ENCODE results near the gene TTC39B.

TTC39B gene

GRCh38 chr9:15182101-15182551 lies 124.9 kb downstream of the TTC39B start:
- DNase-seq (ENCODE audit: insufficient read length, low spot score), result no peak
- TF ChIP-seq, protein P1, sequence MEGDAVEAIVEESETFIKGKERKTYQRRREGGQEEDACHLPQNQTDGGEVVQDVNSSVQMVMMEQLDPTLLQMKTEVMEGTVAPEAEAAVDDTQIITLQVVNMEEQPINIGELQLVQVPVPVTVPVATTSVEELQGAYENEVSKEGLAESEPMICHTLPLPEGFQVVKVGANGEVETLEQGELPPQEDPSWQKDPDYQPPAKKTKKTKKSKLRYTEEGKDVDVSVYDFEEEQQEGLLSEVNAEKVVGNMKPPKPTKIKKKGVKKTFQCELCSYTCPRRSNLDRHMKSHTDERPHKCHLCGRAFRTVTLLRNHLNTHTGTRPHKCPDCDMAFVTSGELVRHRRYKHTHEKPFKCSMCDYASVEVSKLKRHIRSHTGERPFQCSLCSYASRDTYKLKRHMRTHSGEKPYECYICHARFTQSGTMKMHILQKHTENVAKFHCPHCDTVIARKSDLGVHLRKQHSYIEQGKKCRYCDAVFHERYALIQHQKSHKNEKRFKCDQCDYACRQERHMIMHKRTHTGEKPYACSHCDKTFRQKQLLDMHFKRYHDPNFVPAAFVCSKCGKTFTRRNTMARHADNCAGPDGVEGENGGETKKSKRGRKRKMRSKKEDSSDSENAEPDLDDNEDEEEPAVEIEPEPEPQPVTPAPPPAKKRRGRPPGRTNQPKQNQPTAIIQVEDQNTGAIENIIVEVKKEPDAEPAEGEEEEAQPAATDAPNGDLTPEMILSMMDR (IDR thresholded peaks at IDR 0.05; ENCODE audit: insufficient read depth, missing control alignments), result no peak
- FAIRE-seq, result no peak

DNA sequence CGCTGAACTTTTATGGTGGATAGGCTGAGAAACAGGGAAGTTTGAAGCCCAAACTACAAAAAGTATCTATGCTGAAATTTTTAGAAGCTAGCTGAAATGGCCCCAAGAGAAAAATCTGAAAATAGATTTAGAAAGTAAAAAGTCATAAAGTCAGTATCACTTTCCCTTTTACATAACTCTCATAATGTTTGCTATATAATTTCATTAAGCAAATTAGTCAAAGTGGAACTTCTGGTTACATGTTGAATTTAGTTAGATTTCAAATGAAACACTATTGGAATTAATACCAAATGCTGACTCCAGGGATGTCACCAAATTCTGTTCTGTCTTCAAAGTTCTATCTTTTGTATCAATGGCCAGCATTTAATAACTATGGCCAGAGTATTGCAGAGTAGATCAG lies 126.9 kb downstream of the TTC39B start:
- FAIRE-seq, result no peak
- TF ChIP-seq, protein P1 (IDR thresholded peaks at IDR 0.05; ENCODE audit: insufficient read depth, missing control alignments), result no peak
- DNase-seq (ENCODE audit: insufficient read length, low spot score), result no peak

DNA sequence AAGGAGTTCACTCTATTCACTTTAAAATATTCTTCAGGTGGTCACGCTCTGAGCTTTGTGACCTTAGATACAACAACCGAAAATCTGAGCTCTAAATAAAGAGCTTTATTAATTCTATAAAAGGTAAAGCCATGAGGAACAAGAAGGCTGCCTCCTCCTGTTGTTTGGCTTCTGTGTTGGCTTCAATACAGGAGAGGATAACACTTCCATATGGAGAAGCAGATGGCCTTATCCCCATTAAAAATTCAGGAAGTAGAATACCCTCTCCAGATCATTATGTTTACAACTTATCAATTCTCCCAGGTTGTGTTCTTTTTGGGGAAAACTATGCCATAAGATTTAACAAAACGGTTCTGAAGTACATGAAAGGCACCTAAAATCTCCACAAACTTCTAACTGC lies 128.4 kb downstream of the TTC39B start:
- FAIRE-seq, result peak; percentile 76
- TF ChIP-seq, protein P1 (IDR thresholded peaks at IDR 0.05; ENCODE audit: insufficient read depth, missing control alignments), result no peak
- DNase-seq (ENCODE audit: insufficient read length, low spot score), result no peak

DNA sequence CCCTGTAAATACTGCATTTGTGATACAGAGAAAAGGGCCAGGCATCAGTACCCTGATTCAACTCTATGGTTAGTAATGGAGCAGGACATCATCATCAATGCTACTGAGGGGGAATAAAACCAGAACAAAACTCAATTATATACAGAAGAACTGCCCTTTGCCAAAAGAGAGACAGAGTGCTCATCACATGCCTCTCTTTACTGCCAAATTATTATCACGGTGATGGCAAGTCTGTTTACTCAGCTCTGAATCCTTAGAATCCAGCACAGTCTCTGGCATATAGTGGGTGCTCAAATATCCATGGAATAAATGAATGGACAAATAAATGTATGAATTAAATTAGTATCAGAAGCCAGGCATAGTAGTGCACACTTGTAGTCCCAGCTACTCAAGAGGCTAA lies 130.2 kb downstream of the TTC39B start:
- DNase-seq (ENCODE audit: insufficient read length, low spot score) (no peak), FAIRE-seq (no peak)
- TF ChIP-seq, protein P1 (IDR thresholded peaks at IDR 0.05; ENCODE audit: insufficient read depth, missing control alignments), result no peak

- FAIRE-seq (no peak), DNase-seq (ENCODE audit: insufficient read length, low spot score) (no peak)
- TF ChIP-seq, protein P1 (IDR thresholded peaks at IDR 0.05; ENCODE audit: insufficient read depth, missing control alignments), result no peak
Measured at GRCh38 chr9:15163931-15164330, 143.1 kb downstream of the TTC39B start.

DNA sequence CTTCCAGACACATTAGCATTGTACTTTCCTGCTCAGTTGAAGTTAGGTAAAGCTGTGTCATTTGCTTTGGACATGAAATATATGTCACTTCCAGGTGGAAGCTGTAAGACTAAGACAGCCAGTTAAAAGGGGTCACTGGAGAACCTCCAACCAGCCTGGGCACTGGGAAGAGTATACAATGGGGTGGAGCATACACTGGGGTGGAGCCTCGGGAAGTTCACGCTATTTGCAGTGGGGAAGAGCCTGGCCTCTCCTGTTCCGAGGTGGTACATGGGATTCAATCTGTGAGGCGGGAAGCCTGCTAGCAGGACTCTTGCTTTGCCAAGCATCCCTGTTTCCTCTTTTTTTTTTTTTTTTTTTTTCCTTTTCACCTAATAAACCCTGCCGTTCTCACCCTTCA lies 145.3 kb downstream of the TTC39B start:
- FAIRE-seq, result no peak
- no peak for DNase-seq (ENCODE audit: insufficient read length, low spot score)
- TF ChIP-seq, protein P1 (IDR thresholded peaks at IDR 0.05; ENCODE audit: insufficient read depth, missing control alignments), result no peak

GRCh38 chr9:15160673-15161072 lies 146.3 kb downstream of the TTC39B start:
- TF ChIP-seq, protein P1 (IDR thresholded peaks at IDR 0.05; ENCODE audit: insufficient read depth, missing control alignments), result no peak
- FAIRE-seq (no peak), DNase-seq (ENCODE audit: insufficient read length, low spot score) (no peak)
